B cell (primary cell): ENCODE measurements around the gene EIPR1. TPM values are rescaled to one million over a fixed set of nuclear protein-coding genes. Genes with fewer than 3 reads are reported as not detected.
"Not testable (repeated sequence)": the region's sequence is repeated elsewhere in the genome, so short reads cannot be mapped to it uniquely, and the experiment has no call there.

Source experiments
- ATAC-seq: fragments of 200-7000 bp; cut with Tn5 transposase; one replicate; pipeline ENCODE4 v1.10.0; 2021; ENCODE audit warnings: low read depth, mild to moderate bottlenecking, moderate number of reproducible peaks, moderate library complexity
- CTCF ChIA-PET: fragments of 350-600 bp; sonication (Branson Sonifier 250); formaldehyde crosslinking; loops from one replicate; lab custom pipeline; 2021; ENCODE audit warnings: antibody characterized with exemption, inconsistent platforms; lab: Charles Lee
- POLR2A ChIA-PET: fragments of 350-600 bp; sonication (Branson Sonifier 250); formaldehyde crosslinking; loops from one replicate; lab custom pipeline; 2021; ENCODE audit warnings: antibody characterized with exemption; lab: Charles Lee
- DNase-seq: peaks from one replicate; pipeline ENCODE4 v3.0.0; 2013
- H2AFZ ChIP-seq: 2 replicates; pipeline ENCODE4 v1.6.1; 2012; ENCODE audit warnings: mild to moderate bottlenecking, low read depth, low read length; ENCODE audit not compliant: insufficient read depth, poor library complexity, severe bottlenecking
- H3K27ac ChIP-seq, 2 donors: 1 replicate in 1 of 2; 2 replicates in 1 of 2; pipeline ENCODE4 v1.5.1; 2012 to 2013; ENCODE audit warnings: low read length in 2 of 2, mild to moderate bottlenecking in 2 of 2, moderate library complexity in 1 of 2
- H3K27me3 ChIP-seq, 4 experiments: fragments of 200-600 bp in 1 of 4; sonication (generic) in 1 of 4; replicated peaks in 1 of 4; 1 replicate in 2 of 4; 2 replicates in 2 of 4; pipeline versions ENCODE4 v1.6.1 to v1.7.0; 2013 to 2016; ENCODE audit warnings: low read length in 3 of 4, mild to moderate bottlenecking in 2 of 4, mixed read lengths in 1 of 4, moderate library complexity in 1 of 4; ENCODE audit not compliant: insufficient read depth in 4 of 4, control insufficient read depth in 3 of 4; ENCODE audit errors: control extremely low read depth in 1 of 4
- H3K36me3 ChIP-seq, 2 experiments: replicated peaks in 1 of 2; 1 replicate in 1 of 2; 2 replicates in 1 of 2; pipeline versions ENCODE4 v1.6.1 to v1.7.1; 2013; ENCODE audit warnings: low read length in 1 of 2; ENCODE audit not compliant: insufficient read depth in 2 of 2, control insufficient read depth in 1 of 2; ENCODE audit errors: control extremely low read depth in 1 of 2, extremely low read depth in 1 of 2
- H3K4me1 ChIP-seq, 2 donors: fragments of 200-600 bp in 1 of 2; sonication (generic) in 1 of 2; 1 replicate in 1 of 2; 2 replicates in 1 of 2; pipeline versions ENCODE4 v1.5.1 to v1.6.1; 2013 to 2017; ENCODE audit warnings: low read length in 2 of 2; ENCODE audit not compliant: control insufficient read depth in 2 of 2, insufficient read depth in 2 of 2
- H3K4me2 ChIP-seq: replicated peaks from 2 replicates; pipeline ENCODE3; 2012; ENCODE audit warnings: mild to moderate bottlenecking, low read depth, low read length; ENCODE audit not compliant: poor library complexity, severe bottlenecking
- H3K4me3 ChIP-seq, 5 experiments: fragments of 200-600 bp in 1 of 5; sonication (generic) in 1 of 5; 1 replicate in 3 of 5; 2 replicates in 2 of 5; pipeline versions ENCODE4 v1.5.1 to v1.7.0; 2011 to 2016; ENCODE audit warnings: low read length in 4 of 5, mild to moderate bottlenecking in 4 of 5, low read depth in 2 of 5, control low read depth in 1 of 5, moderate library complexity in 1 of 5; ENCODE audit not compliant: insufficient read depth in 1 of 5; ENCODE audit errors: control extremely low read depth in 1 of 5, extremely low read depth in 1 of 5
- H3K79me2 ChIP-seq: fragments of 200-600 bp; sonication (generic); one replicate; pipeline ENCODE4 v1.6.0; 2016; ENCODE audit warnings: low read length; ENCODE audit not compliant: control insufficient read depth, insufficient read depth
- H3K9ac ChIP-seq: fragments of 200-600 bp; sonication (generic); 2 replicates; pipeline ENCODE4 v1.6.1; 2017; ENCODE audit warnings: mild to moderate bottlenecking, low read length, moderate library complexity
- H3K9me3 ChIP-seq, 3 donors: one replicate each; pipeline versions ENCODE4 v1.6.1 to v1.7.1; 2013; ENCODE audit warnings: low read length in 2 of 3; ENCODE audit not compliant: control insufficient read depth in 2 of 3, insufficient read depth in 1 of 3; ENCODE audit errors: control extremely low read depth in 1 of 3
- H4K20me1 ChIP-seq: 2 replicates; pipeline ENCODE4 v1.6.0; 2012; ENCODE audit warnings: mild to moderate bottlenecking, low read length; ENCODE audit not compliant: insufficient read depth, control insufficient read depth, poor library complexity, severe bottlenecking
- H3K27ac Mint-ChIP-seq: one replicate; pipeline ENCODE4 v1.8.0; 2021; ENCODE audit warnings: mixed read lengths
- H3K27me3 Mint-ChIP-seq: one replicate; pipeline ENCODE4 v1.8.0; 2021; ENCODE audit warnings: mixed read lengths
- H3K4me1 Mint-ChIP-seq: one replicate; pipeline ENCODE4 v1.8.0; 2021; ENCODE audit warnings: mixed read lengths
- H3K4me3 Mint-ChIP-seq: one replicate; pipeline ENCODE4 v1.8.0; 2021; ENCODE audit warnings: mixed read lengths
- H3K9me3 Mint-ChIP-seq: one replicate; pipeline ENCODE4 v1.8.0; 2022; ENCODE audit warnings: mixed read lengths; ENCODE audit not compliant: insufficient read depth
- EZH2 ChIP-seq: IDR thresholded peaks from 2 replicates; pipeline ENCODE4 v1.6.1; 2012; ENCODE audit warnings: borderline replicate concordance, low read depth, mild to moderate bottlenecking, moderate library complexity, low read length; ENCODE audit not compliant: insufficient read depth, poor library complexity, severe bottlenecking
- WGBS: methylation state at CpG from one replicate; pipeline ENCODE4 v1.1.5; 2013; ENCODE audit warnings: missing lambda C conversion rate; ENCODE audit not compliant: insufficient coverage; 5-methylcytosine and 5-hydroxymethylcytosine counted together
- intact Hi-C: fragments of 100-400 bp; cut with micrococcal nuclease; formaldehyde crosslinking; loops from one replicate; pipeline ENCODE4 v1.10.0; 2022
- polyA plus RNA-seq: library from polyadenylated mRNA; depleted of rRNA; stranded (reverse); fragments of >200 nt; gene quantifications from 2 replicates; pipeline ENCODE4 v1.2.3, GENCODE V29; 2012
- total RNA-seq, 2 donors: library from RNA; stranded (reverse); fragments of 120-200 nt in 1 of 2; gene quantifications; 1 replicate in 1 of 2; 2 replicates in 1 of 2; pipeline versions ENCODE4 v1.2.3 to v1.2.4, GENCODE V29; 2013 to 2022
- TF ChIP-seq, protein P1 (sequence below): fragments of 200-600 bp; IDR thresholded peaks from one replicate; pipeline ENCODE4 v1.8.0; 2022; ENCODE audit warnings: antibody characterized with exemption, mild to moderate bottlenecking

EIPR1 gene
- total and polyA plus RNA-seq, 2 donors (not counting 1 experiment from before 2014, with no cell fraction given), result 31.8 to 37.0 TPM

DNA sequence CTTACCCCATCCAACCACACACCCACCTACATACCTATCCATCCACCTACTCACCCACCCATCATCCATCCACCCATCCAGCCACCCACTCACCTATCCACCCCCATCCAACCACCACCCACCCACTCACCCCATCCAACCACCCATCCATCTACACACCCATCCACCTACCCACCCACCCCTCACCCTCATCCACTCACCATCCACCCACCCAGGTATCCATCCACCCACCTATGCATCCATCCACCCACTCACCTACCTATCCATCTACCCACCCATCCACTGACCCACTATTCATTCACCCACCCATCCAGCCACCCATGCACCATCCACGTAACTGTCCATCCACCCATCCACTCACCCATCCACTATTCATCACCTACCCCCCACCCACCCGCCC is 194.8 kb downstream of the EIPR1 start:
- no peaks in the 10 kb centered on the region for H3K9me3 Mint-ChIP-seq
- Histone ChIP-seq H3K27ac (no peak overlapping the region), H3K4me1 (no peaks in the 10 kb centered on the region), H3K27me3 (no peaks in the 10 kb centered on the region), H3K4me2 (no peak overlapping the region), H3K4me3 (no peak overlapping the region), H4K20me1 (no peaks in the 10 kb centered on the region), H3K79me2 (peaks cover 15% of the 10 kb centered on the region), H3K9ac (no peak overlapping the region), H3K9me3 (peaks cover 0 to 22% (median 0%) of the 10 kb centered on the region in 3 donors), H2AFZ (no peak overlapping the region), H3K36me3 (peaks cover 0 to 3% of the 10 kb centered on the region in 2 experiments)
- no peak for ATAC-seq
- CTCF ChIA-PET, result no interaction called here
- H3K27ac Mint-ChIP-seq, result no peak overlapping the region
- POLR2A ChIA-PET, result no interaction called here
- intact Hi-C loops, result no loop called here
- WGBS, result 88% methylated on average over 1 of the region's 2 CpGs
- no peaks in the 10 kb centered on the region for H3K27me3 Mint-ChIP-seq
- H3K4me3 Mint-ChIP-seq, result no peak overlapping the region
- TF ChIP-seq, protein P1, sequence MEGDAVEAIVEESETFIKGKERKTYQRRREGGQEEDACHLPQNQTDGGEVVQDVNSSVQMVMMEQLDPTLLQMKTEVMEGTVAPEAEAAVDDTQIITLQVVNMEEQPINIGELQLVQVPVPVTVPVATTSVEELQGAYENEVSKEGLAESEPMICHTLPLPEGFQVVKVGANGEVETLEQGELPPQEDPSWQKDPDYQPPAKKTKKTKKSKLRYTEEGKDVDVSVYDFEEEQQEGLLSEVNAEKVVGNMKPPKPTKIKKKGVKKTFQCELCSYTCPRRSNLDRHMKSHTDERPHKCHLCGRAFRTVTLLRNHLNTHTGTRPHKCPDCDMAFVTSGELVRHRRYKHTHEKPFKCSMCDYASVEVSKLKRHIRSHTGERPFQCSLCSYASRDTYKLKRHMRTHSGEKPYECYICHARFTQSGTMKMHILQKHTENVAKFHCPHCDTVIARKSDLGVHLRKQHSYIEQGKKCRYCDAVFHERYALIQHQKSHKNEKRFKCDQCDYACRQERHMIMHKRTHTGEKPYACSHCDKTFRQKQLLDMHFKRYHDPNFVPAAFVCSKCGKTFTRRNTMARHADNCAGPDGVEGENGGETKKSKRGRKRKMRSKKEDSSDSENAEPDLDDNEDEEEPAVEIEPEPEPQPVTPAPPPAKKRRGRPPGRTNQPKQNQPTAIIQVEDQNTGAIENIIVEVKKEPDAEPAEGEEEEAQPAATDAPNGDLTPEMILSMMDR, result no peak
- no peak for TF ChIP-seq EZH2
- H3K4me1 Mint-ChIP-seq, result no peaks in the 10 kb centered on the region
- no peak for DNase-seq

- H3K4me2 ChIP-seq, result no peak overlapping the region
- H2AFZ ChIP-seq, result no peak overlapping the region
- H3K36me3 ChIP-seq, result peaks cover 0 to 5% of the 10 kb centered on the region in 2 experiments
- ChIA-PET CTCF (no interaction called here), POLR2A (no interaction called here)
- no peak overlapping the region for H3K4me3 ChIP-seq
- no peak for TF ChIP-seq EZH2
- TF ChIP-seq, protein P1, result no peak
- H3K4me1 ChIP-seq, result no peaks in the 10 kb centered on the region
- Mint-ChIP-seq H3K27me3 (no peaks in the 10 kb centered on the region), H3K27ac (no peak overlapping the region), H3K9me3 (no peaks in the 10 kb centered on the region), H3K4me3 (no peak overlapping the region), H3K4me1 (no peaks in the 10 kb centered on the region)
- intact Hi-C loops, result no loop called here
- peaks cover 15% of the 10 kb centered on the region for H3K79me2 ChIP-seq
- WGBS, result 95% methylated on average over 23 of the region's 24 CpGs
- DNase-seq (no peak), ATAC-seq (no peak)
- H3K27ac ChIP-seq, result no peak overlapping the region
- peaks cover 0 to 22% (median 0%) of the 10 kb centered on the region in 3 donors for H3K9me3 ChIP-seq
- no peaks in the 10 kb centered on the region for H3K27me3 ChIP-seq
- H3K9ac ChIP-seq, result no peak overlapping the region
- no peaks in the 10 kb centered on the region for H4K20me1 ChIP-seq
Measured at GRCh38 chr2:3181416-3182010, 196.1 kb downstream of the EIPR1 start.

DNA sequence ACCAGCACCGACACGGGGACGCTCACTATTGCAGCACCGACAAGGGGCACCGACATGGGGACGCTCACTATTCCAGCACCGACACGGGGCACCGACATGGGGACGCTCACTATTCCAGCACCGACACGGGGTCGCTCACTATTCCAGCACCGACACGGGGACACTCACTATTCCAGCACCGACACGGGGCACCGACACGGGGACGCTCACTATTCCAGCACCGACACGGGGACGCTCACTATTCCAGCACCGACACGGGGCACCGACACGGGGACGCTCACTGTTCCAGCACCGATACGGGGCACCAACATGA is 196.8 kb downstream of the EIPR1 start:
- H3K27me3 ChIP-seq, H3K4me1 ChIP-seq, H3K27ac ChIP-seq, H2AFZ ChIP-seq, H3K4me3 ChIP-seq, POLR2A ChIA-PET, H3K4me2 ChIP-seq, H4K20me1 ChIP-seq, H3K36me3 ChIP-seq, ATAC-seq, CTCF ChIA-PET, H3K4me1 Mint-ChIP-seq, H3K27me3 Mint-ChIP-seq, intact Hi-C loops, H3K4me3 Mint-ChIP-seq, H3K9me3 Mint-ChIP-seq, H3K9ac ChIP-seq, H3K27ac Mint-ChIP-seq: not testable (repeated sequence)
- Histone ChIP-seq H3K79me2 (peaks cover 15% of the 10 kb centered on the region), H3K9me3 (peaks cover 0 to 22% (median 0%) of the 10 kb centered on the region in 3 donors)
- peak; percentile 38 for DNase-seq
- 83% methylated on average over 30 of the region's 30 CpGs for WGBS
